Endothelial cell of umbilical vein (primary cell): ENCODE data around the gene PTPN22. TPM values are rescaled to one million over a fixed set of nuclear protein-coding genes. Genes with fewer than 3 reads are reported as not detected.

Experiments
- BruUV-seq: library from RNA; stranded (reverse); fragments of 400-500 nt; replicated peaks from 2 replicates; lab custom pipeline; 2021; lab: Mats Ljungman, UMichigan
- CTCF ChIA-PET: fragments of 300-600, 350-600 bp; sonication (Branson Sonifier 250); formaldehyde crosslinking; loops from one replicate; lab custom pipeline; 2021; ENCODE audit warnings: antibody characterized with exemption, inconsistent platforms; lab: Charles Lee
- POLR2A ChIA-PET: fragments of 300-600, 350-600 bp; sonication (Branson Sonifier 250); formaldehyde crosslinking; loops from one replicate; lab custom pipeline; 2021; ENCODE audit warnings: antibody characterized with exemption, inconsistent platforms; lab: Charles Lee
- DNase-seq: peaks from one replicate; pipeline ENCODE4 v3.0.0-alpha.2; 2011; ENCODE audit warnings: low read depth, low spot score
- FAIRE-seq: peaks from 2 replicates; lab custom pipeline; 2011; peaks lifted over from hg19 to GRCh38; lab: Jason Lieb, UNC
- H2AFZ ChIP-seq: 2 replicates; pipeline ENCODE4 v1.6.0; 2012; ENCODE audit warnings: low read depth, low read length, control low read depth, inconsistent platforms
- H3K27ac ChIP-seq: 2 replicates; pipeline ENCODE4 v1.5.1; 2011; ENCODE audit warnings: low read depth, mild to moderate bottlenecking, control low read depth, low read length, moderate library complexity; ENCODE audit not compliant: insufficient read depth
- H3K27me3 ChIP-seq, 2 experiments: 2 replicates each; pipeline versions ENCODE4 v1.6.0 to v1.6.1; 2011; ENCODE audit warnings: low read length in 2 of 2, mixed read lengths in 1 of 2; ENCODE audit not compliant: control insufficient read depth in 2 of 2, insufficient read depth in 2 of 2
- H3K36me3 ChIP-seq, 2 experiments: 2 replicates in 1 of 2; 3 replicates in 1 of 2; pipeline ENCODE4 v1.5.1; 2011; ENCODE audit warnings: low read length in 2 of 2, mild to moderate bottlenecking in 1 of 2, moderate library complexity in 1 of 2; ENCODE audit not compliant: control insufficient read depth in 2 of 2, insufficient read depth in 2 of 2; ENCODE audit errors: extremely low read depth in 1 of 2
- H3K4me1 ChIP-seq: 3 replicates; pipeline ENCODE4 v1.5.1; 2011; ENCODE audit warnings: mild to moderate bottlenecking, low read length; ENCODE audit not compliant: control insufficient read depth, insufficient read depth; ENCODE audit errors: extremely low read depth
- H3K4me2 ChIP-seq: 2 replicates; pipeline ENCODE4 v1.6.1; 2011; ENCODE audit warnings: low read length, control low read depth, mixed read lengths; ENCODE audit not compliant: insufficient read depth
- H3K4me3 ChIP-seq, 3 experiments: fragments of 200-600 bp in 1 of 3; sonication (generic), shearing (Covaris generic) in 1 of 3; replicated peaks in 1 of 3; 2 replicates each; pipeline ENCODE4 v1.5.1; 2011 to 2016; ENCODE audit warnings: control low read depth in 3 of 3, low read length in 3 of 3, mild to moderate bottlenecking in 2 of 3, inconsistent platforms in 1 of 3, low read depth in 1 of 3, moderate library complexity in 1 of 3; ENCODE audit not compliant: insufficient read depth in 1 of 3
- H3K79me2 ChIP-seq: 2 replicates; pipeline ENCODE4 v1.6.0; 2012; ENCODE audit warnings: low read length, inconsistent platforms; ENCODE audit not compliant: control insufficient read depth, insufficient read depth
- H3K9ac ChIP-seq: replicated peaks from 2 replicates; pipeline ENCODE3; 2011; ENCODE audit warnings: low read length, control low read depth; ENCODE audit not compliant: insufficient read depth; ENCODE audit errors: extremely low read depth
- H3K9me1 ChIP-seq: replicated peaks from 3 replicates; pipeline ENCODE4 v1.6.0; 2011; ENCODE audit warnings: mild to moderate bottlenecking, low read length; ENCODE audit not compliant: control insufficient read depth, insufficient read depth; ENCODE audit errors: extremely low read depth
- H3K9me3 ChIP-seq: replicated peaks from 2 replicates; pipeline ENCODE4 v1.5.1; 2012; ENCODE audit warnings: low read length, inconsistent platforms; ENCODE audit not compliant: control insufficient read depth, insufficient read depth
- H4K20me1 ChIP-seq: replicated peaks from 2 replicates; pipeline ENCODE3; 2011; ENCODE audit warnings: mild to moderate bottlenecking, low read length; ENCODE audit not compliant: control insufficient read depth, insufficient read depth; ENCODE audit errors: extremely low read depth
- EZH2 ChIP-seq: IDR thresholded peaks from 2 replicates; pipeline ENCODE4 v1.6.1; 2012; ENCODE audit warnings: borderline replicate concordance, low read depth, mild to moderate bottlenecking, moderate library complexity, low read length, inconsistent platforms; ENCODE audit not compliant: severe bottlenecking
- FOS ChIP-seq: IDR thresholded peaks from 2 replicates; pipeline ENCODE4 v1.6.1; 2011; ENCODE audit warnings: mild to moderate bottlenecking, low read length, moderate library complexity, borderline replicate concordance; ENCODE audit not compliant: insufficient read depth
- GATA2 ChIP-seq: IDR thresholded peaks from 2 replicates; pipeline ENCODE4 v1.7.0; 2011; ENCODE audit warnings: low read depth, mild to moderate bottlenecking, moderate library complexity, mixed read lengths, low read length; ENCODE audit not compliant: insufficient read length, insufficient read depth
- JUN ChIP-seq: IDR thresholded peaks from 2 replicates; pipeline ENCODE4 v1.6.1; 2011; ENCODE audit warnings: borderline replicate concordance, low read depth; ENCODE audit not compliant: insufficient read length, insufficient read depth
- MAX ChIP-seq: IDR thresholded peaks from 2 replicates; pipeline ENCODE4 v1.6.1; 2011; ENCODE audit not compliant: insufficient read depth, insufficient read length
- MYC ChIP-seq: IDR thresholded peaks from one replicate; pipeline ENCODE4 v1.6.1; 2011; ENCODE audit warnings: mild to moderate bottlenecking, low read depth, low read length
- POLR2A ChIP-seq: IDR thresholded peaks from 2 replicates; pipeline ENCODE4 v1.6.1; 2012; ENCODE audit warnings: low read depth, mild to moderate bottlenecking, control low read depth, low read length
- POLR2AphosphoS5 ChIP-seq: IDR thresholded peaks from 2 replicates; pipeline ENCODE4 v1.6.1; 2012; ENCODE audit warnings: low read depth, mild to moderate bottlenecking, control low read depth, low read length, moderate library complexity; ENCODE audit not compliant: insufficient read depth
- dilution Hi-C: fragments of 300-500 bp; cut with MboI; formaldehyde crosslinking; loops from one replicate; pipeline ENCODE4 v1.15.0; 2019; ENCODE audit warnings: low sequenced_read_pairs; ENCODE audit not compliant: extremely low pct_ligation_motif_present
- intact Hi-C: fragments of 100-400 bp; cut with micrococcal nuclease; formaldehyde crosslinking; loops from one replicate; pipeline ENCODE4 v1.10.0; 2022
- polyA plus RNA-seq, 4 experiments: library from polyadenylated mRNA; depleted of rRNA in 3 of 4; stranded (reverse) in 3 of 4; unstranded in 1 of 4; fragments of >200 nt; gene quantifications; 2 replicates each; pipeline versions ENCODE4 v1.2.1 to v1.2.3, GENCODE V29; 2011 to 2012; ENCODE audit warnings: missing spikeins in 1 of 4
- total RNA-seq: library from RNA; stranded (reverse); gene quantifications from 2 replicates; pipeline ENCODE4 v1.2.3, GENCODE V29; 2021
- TF ChIP-seq, protein P1 (sequence below), 2 donors: IDR thresholded peaks; 1 replicate in 1 of 2; 2 replicates in 1 of 2; pipeline ENCODE4 v1.5.1; 2011; ENCODE audit warnings: low read length in 2 of 2, mild to moderate bottlenecking in 2 of 2, moderate library complexity in 2 of 2, control low read depth in 1 of 2, inconsistent platforms in 1 of 2, low read depth in 1 of 2; ENCODE audit not compliant: insufficient read depth in 1 of 2; ENCODE audit errors: extremely low read depth in 1 of 2

PTPN22 gene
- total and polyA plus RNA-seq, 2 donors (not counting 3 experiments of a cell fraction or from before 2014, with no cell fraction given), result not detected

GRCh38 chr1:113913887-113914664 lies 42.6 kb upstream of the PTPN22 start:
- CTCF ChIA-PET, result interaction anchor here (1.1 kb wide), 1 partner anchor 16 kb away, joined by 7 read pairs; no protein-coding TSS in a partner anchor
- no peak overlapping the region for H3K27ac ChIP-seq

GRCh38 chr1:113913312-113913668 lies 41.8 kb upstream of the PTPN22 start:
- Histone ChIP-seq H2AFZ (no peak overlapping the region), H3K27ac (no peak overlapping the region), H3K4me3 (no peak overlapping the region), H3K36me3 (peaks cover 2 to 4% of the 10 kb centered on the region in 2 experiments), H3K9ac (no peak overlapping the region), H3K9me3 (no peaks in the 10 kb centered on the region), H3K79me2 (no peaks in the 10 kb centered on the region), H3K9me1 (no peaks in the 10 kb centered on the region), H4K20me1 (no peaks in the 10 kb centered on the region), H3K4me1 (no peaks in the 10 kb centered on the region), H3K27me3 (peaks cover 0 to under 1% of the 10 kb centered on the region in 2 experiments), H3K4me2 (no peak overlapping the region)
- TF ChIP-seq JUN, result no peak
- TF ChIP-seq FOS, result no peak
- TF ChIP-seq MYC, result no peak
- no peak for TF ChIP-seq POLR2A
- TF ChIP-seq MAX, result no peak
- no peak for TF ChIP-seq EZH2
- TF ChIP-seq, protein P1, sequence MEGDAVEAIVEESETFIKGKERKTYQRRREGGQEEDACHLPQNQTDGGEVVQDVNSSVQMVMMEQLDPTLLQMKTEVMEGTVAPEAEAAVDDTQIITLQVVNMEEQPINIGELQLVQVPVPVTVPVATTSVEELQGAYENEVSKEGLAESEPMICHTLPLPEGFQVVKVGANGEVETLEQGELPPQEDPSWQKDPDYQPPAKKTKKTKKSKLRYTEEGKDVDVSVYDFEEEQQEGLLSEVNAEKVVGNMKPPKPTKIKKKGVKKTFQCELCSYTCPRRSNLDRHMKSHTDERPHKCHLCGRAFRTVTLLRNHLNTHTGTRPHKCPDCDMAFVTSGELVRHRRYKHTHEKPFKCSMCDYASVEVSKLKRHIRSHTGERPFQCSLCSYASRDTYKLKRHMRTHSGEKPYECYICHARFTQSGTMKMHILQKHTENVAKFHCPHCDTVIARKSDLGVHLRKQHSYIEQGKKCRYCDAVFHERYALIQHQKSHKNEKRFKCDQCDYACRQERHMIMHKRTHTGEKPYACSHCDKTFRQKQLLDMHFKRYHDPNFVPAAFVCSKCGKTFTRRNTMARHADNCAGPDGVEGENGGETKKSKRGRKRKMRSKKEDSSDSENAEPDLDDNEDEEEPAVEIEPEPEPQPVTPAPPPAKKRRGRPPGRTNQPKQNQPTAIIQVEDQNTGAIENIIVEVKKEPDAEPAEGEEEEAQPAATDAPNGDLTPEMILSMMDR (IDR thresholded peaks at IDR 0.05; ENCODE audit: extremely low read depth in 1 of 2, insufficient read depth in 1 of 2, low read depth in 1 of 2, low read length in 2 of 2), result no peak
- TF ChIP-seq GATA2, result no peak
- TF ChIP-seq POLR2AphosphoS5, result no peak
- intact Hi-C loops, result no loop called here
- no peak for FAIRE-seq
- no TSS peak for BruUV-seq
- dilution Hi-C loops, result no loop called here
- ChIA-PET CTCF (interaction anchor here (1.1 kb wide), 1 partner anchor 17 kb away, joined by 7 read pairs; no protein-coding TSS in a partner anchor), POLR2A (no interaction called here)
- DNase-seq, result no peak

More at GRCh38 chr1:113913887-113914664, 42.6 kb upstream of the PTPN22 start:
- Histone ChIP-seq H3K4me2 (no peak overlapping the region), H3K9me1 (no peaks in the 10 kb centered on the region), H3K9me3 (no peaks in the 10 kb centered on the region), H3K9ac (no peak overlapping the region), H3K4me3 (no peak overlapping the region), H2AFZ (no peak overlapping the region), H3K36me3 (peaks cover 2 to 4% of the 10 kb centered on the region in 2 experiments), H3K27me3 (peaks cover 0 to 2% of the 10 kb centered on the region in 2 experiments), H4K20me1 (no peaks in the 10 kb centered on the region), H3K79me2 (no peaks in the 10 kb centered on the region), H3K4me1 (no peaks in the 10 kb centered on the region)
- TF ChIP-seq, protein P1 (IDR thresholded peaks at IDR 0.05; ENCODE audit: extremely low read depth in 1 of 2, insufficient read depth in 1 of 2, low read depth in 1 of 2, low read length in 2 of 2), result no peak
- intact Hi-C loops, result no loop called here
- POLR2A ChIA-PET, result no interaction called here
- FAIRE-seq, result no peak
- dilution Hi-C loops, result no loop called here
- BruUV-seq, result no TSS peak
- DNase-seq, result no peak
